WTC11 (cell line): Measurements from ENCODE around the gene TMIE. TPM values are rescaled to one million over a fixed set of nuclear protein-coding genes. Genes with fewer than 3 reads are reported as not detected.
A peak's percentile ranks its signal among the peaks of the same experiment; 100 is the strongest.

Source experiments
- ATAC-seq: fragments of 200-7000 bp; cut with Tn5 transposase; 2 replicates; pipeline ENCODE4 v1.10.0; 2021; ENCODE audit warnings: mild to moderate bottlenecking, moderate library complexity
- CTCF ChIA-PET: fragments of 300-600 bp; sonication (Branson Sonifier 250); formaldehyde crosslinking; loops from one replicate; lab custom pipeline; 2021; ENCODE audit warnings: antibody characterized with exemption; lab: Charles Lee
- POLR2A ChIA-PET: fragments of 350-600 bp; sonication (Branson Sonifier 250); formaldehyde crosslinking; loops from one replicate; lab custom pipeline; 2021; ENCODE audit warnings: antibody characterized with exemption; lab: Charles Lee
- DNase-seq: peaks from one replicate; pipeline ENCODE4 v3.0.0; 2021; ENCODE audit warnings: low spot score
- H3K27ac Mint-ChIP-seq: 2 replicates; pipeline ENCODE4 v1.8.0; 2021; ENCODE audit warnings: mixed read lengths
- H3K27me3 Mint-ChIP-seq: 2 replicates; pipeline ENCODE4 v1.8.0; 2021; ENCODE audit warnings: low read depth, mild to moderate bottlenecking, moderate library complexity, mixed read lengths
- H3K36me3 Mint-ChIP-seq: 2 replicates; pipeline ENCODE4 v1.8.0; 2021; ENCODE audit warnings: mixed read lengths
- H3K4me1 Mint-ChIP-seq: 2 replicates; pipeline ENCODE4 v1.8.0; 2022; ENCODE audit warnings: mixed read lengths
- H3K4me3 Mint-ChIP-seq: 2 replicates; pipeline ENCODE4 v1.8.0; 2021; ENCODE audit warnings: mild to moderate bottlenecking, moderate library complexity, mixed read lengths
- H3K9me3 Mint-ChIP-seq: 2 replicates; pipeline ENCODE4 v1.8.0; 2021; ENCODE audit warnings: mixed read lengths
- ATF1 ChIP-seq: sonication (generic); formaldehyde crosslinking; IDR thresholded peaks from 2 replicates; pipeline ENCODE4 v1.8.1; 2023; ENCODE audit warnings: mild to moderate bottlenecking, moderate library complexity, missing genetic modification reagents
- EMX1 ChIP-seq: fragments of 250-450 bp; sonication (Bioruptor Pico); IDR thresholded peaks from 2 replicates; pipeline ENCODE4 v1.8.0; 2021; ENCODE audit warnings: mild to moderate bottlenecking
- FOXK1 ChIP-seq: sonication (generic); formaldehyde crosslinking; IDR thresholded peaks from 2 replicates; pipeline ENCODE4 v1.8.0; 2022; ENCODE audit warnings: mild to moderate bottlenecking, moderate library complexity, missing genetic modification reagents
- IRF2 ChIP-seq: sonication (generic); formaldehyde crosslinking; IDR thresholded peaks from 2 replicates; pipeline ENCODE4 v1.8.0; 2022; ENCODE audit warnings: low read depth, missing genetic modification reagents, borderline replicate concordance
- KAT7 ChIP-seq: sonication (generic); formaldehyde crosslinking; IDR thresholded peaks from 2 replicates; pipeline ENCODE4 v1.8.1; 2023; ENCODE audit warnings: missing genetic modification reagents, mild to moderate bottlenecking, borderline replicate concordance
- MYBL2 ChIP-seq: sonication (generic); formaldehyde crosslinking; IDR thresholded peaks from 2 replicates; pipeline ENCODE4 v1.8.1; 2023; ENCODE audit warnings: mild to moderate bottlenecking, moderate library complexity, missing genetic modification reagents
- NR3C1 ChIP-seq: sonication (generic); formaldehyde crosslinking; conservative IDR thresholded peaks from 2 replicates; pipeline ENCODE4 v1.8.1; 2023; ENCODE audit warnings: low read depth, mild to moderate bottlenecking, missing genetic modification reagents
- SP1 ChIP-seq: sonication (generic); formaldehyde crosslinking; conservative IDR thresholded peaks from 2 replicates; pipeline ENCODE4 v1.8.1; 2022; ENCODE audit warnings: missing genetic modification reagents
- TCF7 ChIP-seq: sonication (generic); formaldehyde crosslinking; IDR thresholded peaks from 2 replicates; pipeline ENCODE4 v1.8.0; 2022; ENCODE audit warnings: mild to moderate bottlenecking, low read depth, missing genetic modification reagents, moderate library complexity
- TEAD1 ChIP-seq: sonication (generic); formaldehyde crosslinking; IDR thresholded peaks from 2 replicates; pipeline ENCODE4 v1.8.0; 2022; ENCODE audit warnings: mild to moderate bottlenecking, missing genetic modification reagents
- TEAD4 ChIP-seq: sonication (generic); formaldehyde crosslinking; IDR thresholded peaks from 2 replicates; pipeline ENCODE4 v1.8.0; 2022; ENCODE audit warnings: mild to moderate bottlenecking, missing genetic modification reagents
- ZNF317 ChIP-seq: sonication (generic); formaldehyde crosslinking; IDR thresholded peaks from 2 replicates; pipeline ENCODE4 v1.8.1; 2023; ENCODE audit warnings: low read depth, mild to moderate bottlenecking, moderate library complexity, missing genetic modification reagents, borderline replicate concordance
- ZNF396 ChIP-seq: fragments of 250-450 bp; sonication (Bioruptor Pico); IDR thresholded peaks from 2 replicates; pipeline ENCODE4 v1.8.0; 2021; ENCODE audit warnings: mild to moderate bottlenecking, moderate library complexity, borderline replicate concordance
- ZNF423 ChIP-seq: fragments of 250-450 bp; sonication (Bioruptor Pico); IDR thresholded peaks from 2 replicates; pipeline ENCODE4 v2.1.2; 2022; ENCODE audit warnings: mild to moderate bottlenecking, moderate library complexity
- total RNA-seq: library from RNA; stranded (reverse); gene quantifications from 3 replicates; pipeline ENCODE4 v1.2.3, GENCODE V29; 2021
- TF ChIP-seq, protein P1 (sequence below): sonication (generic); formaldehyde crosslinking; IDR thresholded peaks from 2 replicates; pipeline ENCODE4 v1.8.0; 2022; ENCODE audit warnings: mild to moderate bottlenecking, missing genetic modification reagents
- TF ChIP-seq, protein P2 (sequence below): sonication (generic); formaldehyde crosslinking; IDR thresholded peaks from 2 replicates; pipeline ENCODE4 v1.8.0; 2022; ENCODE audit warnings: mild to moderate bottlenecking, missing genetic modification reagents
- TF ChIP-seq, protein P3 (sequence below): sonication (generic); formaldehyde crosslinking; IDR thresholded peaks from 2 replicates; pipeline ENCODE4 v1.8.1; 2023; ENCODE audit warnings: mild to moderate bottlenecking, missing genetic modification reagents

The TMIE gene
- total RNA-seq, 1 experiment from 2014 or later, result 0.57 TPM

DNA sequence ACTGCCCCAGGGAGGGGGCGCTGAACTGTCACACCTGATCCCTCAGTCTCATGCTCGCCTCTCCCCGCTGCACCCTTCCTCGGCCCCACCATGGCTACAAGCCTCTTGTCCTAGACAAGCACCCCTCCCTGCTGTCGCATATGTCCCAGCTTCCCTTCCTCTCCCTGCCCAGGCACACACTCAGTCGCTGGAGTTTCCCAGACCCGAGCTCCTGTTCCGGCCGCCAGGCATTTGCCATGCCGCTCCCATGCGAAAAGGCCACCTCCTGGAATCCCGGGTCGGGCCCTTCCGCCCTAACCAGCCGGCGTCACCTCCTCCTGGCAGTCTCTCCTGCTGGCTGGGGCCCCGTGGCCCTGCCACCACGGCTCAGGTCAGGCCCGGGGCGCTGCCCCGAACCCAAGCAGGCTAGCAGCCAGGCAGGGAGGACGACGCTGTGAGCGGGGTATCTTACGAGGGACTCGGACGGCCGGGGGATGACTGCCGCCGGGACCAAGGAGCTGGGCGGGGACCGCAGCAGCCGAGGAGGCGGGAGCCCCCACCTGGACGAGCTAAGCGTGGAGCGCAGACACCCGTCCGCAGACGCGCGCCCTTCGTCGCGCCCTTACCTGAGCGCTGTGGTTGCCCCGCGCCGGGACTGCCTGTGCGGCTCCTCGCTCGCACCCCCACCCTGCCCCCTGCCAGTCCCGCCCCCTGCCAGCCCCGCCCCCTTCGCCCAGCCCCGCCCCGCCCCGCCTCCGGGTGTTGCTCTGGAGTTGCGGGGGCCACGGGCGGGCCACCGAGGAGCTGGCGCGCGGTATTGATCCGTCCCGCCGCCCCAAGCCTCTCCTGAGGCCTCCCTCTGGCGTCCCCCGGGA, 7.9 kb upstream of the TMIE start, which contains the start of gene ALS2CL (continued):
- no peak for TF ChIP-seq ATF1 (CRISPR knock-in tag)
- TF ChIP-seq FOXK1, result no peak
- no peak for TF ChIP-seq ZNF423
- peak; percentile 50; the same call in 1 of the 2 replicates for TF ChIP-seq SP1 (CRISPR knock-in tag)
- TF ChIP-seq TEAD4 (CRISPR knock-in tag), result no peak
- TF ChIP-seq TCF7 (CRISPR knock-in tag), result no peak
- TF ChIP-seq, protein P1, sequence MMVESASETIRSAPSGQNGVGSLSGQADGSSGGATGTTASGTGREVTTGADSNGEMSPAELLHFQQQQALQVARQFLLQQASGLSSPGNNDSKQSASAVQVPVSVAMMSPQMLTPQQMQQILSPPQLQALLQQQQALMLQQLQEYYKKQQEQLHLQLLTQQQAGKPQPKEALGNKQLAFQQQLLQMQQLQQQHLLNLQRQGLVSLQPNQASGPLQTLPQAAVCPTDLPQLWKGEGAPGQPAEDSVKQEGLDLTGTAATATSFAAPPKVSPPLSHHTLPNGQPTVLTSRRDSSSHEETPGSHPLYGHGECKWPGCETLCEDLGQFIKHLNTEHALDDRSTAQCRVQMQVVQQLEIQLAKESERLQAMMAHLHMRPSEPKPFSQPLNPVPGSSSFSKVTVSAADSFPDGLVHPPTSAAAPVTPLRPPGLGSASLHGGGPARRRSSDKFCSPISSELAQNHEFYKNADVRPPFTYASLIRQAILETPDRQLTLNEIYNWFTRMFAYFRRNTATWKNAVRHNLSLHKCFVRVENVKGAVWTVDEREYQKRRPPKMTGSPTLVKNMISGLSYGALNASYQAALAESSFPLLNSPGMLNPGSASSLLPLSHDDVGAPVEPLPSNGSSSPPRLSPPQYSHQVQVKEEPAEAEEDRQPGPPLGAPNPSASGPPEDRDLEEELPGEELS, result 0 out of 2 replicates have a peak, but pooled peaks have one; percentile 49

DNA sequence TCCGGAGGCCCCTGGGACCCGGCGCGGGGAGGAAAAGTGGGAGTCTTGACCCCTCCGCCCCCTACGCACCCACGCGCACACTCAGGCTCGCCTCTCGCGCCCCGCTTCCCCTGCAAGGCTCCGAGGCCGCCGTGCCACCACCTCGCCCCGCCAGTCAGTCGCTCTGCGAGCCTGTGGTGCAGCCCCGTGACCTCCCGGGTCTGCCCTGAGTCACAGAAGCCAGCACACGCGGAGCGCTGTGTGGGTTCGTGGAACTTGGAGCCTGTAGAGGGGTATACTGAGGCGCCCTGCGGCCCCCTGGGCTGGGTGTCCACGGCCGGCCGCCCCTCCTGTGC, 7.3 kb upstream of the TMIE start:
- Mint-ChIP-seq H3K27ac (no peak overlapping the region), H3K4me3 (peak overlapping the region; percentile 20; the same call in 1 of the 2 replicates), H3K27me3 (peaks cover 25% of the 10 kb centered on the region), H3K9me3 (no peaks in the 10 kb centered on the region), H3K4me1 (peaks cover 22% of the 10 kb centered on the region), H3K36me3 (no peaks in the 10 kb centered on the region)
- TF ChIP-seq ZNF317 (CRISPR knock-in tag) (no peak), ZNF423 (0 out of 2 replicates have a peak, but pooled peaks have one; percentile 6)
- POLR2A ChIA-PET, result interaction anchor here (0.5 kb wide), 1 partner anchor 408 kb away, joined by 3 read pairs; no protein-coding TSS in a partner anchor
- CTCF ChIA-PET, result interaction anchor here (0.5 to 4.1 kb wide), 20 partner anchors 9 to 316 kb away, joined by 3 to 20 read pairs (median 4); partner anchors contain the start of gene PRSS50
- DNase-seq (no peak), ATAC-seq (peak; percentile 2; the same call in 1 of the 2 replicates)

DNA sequence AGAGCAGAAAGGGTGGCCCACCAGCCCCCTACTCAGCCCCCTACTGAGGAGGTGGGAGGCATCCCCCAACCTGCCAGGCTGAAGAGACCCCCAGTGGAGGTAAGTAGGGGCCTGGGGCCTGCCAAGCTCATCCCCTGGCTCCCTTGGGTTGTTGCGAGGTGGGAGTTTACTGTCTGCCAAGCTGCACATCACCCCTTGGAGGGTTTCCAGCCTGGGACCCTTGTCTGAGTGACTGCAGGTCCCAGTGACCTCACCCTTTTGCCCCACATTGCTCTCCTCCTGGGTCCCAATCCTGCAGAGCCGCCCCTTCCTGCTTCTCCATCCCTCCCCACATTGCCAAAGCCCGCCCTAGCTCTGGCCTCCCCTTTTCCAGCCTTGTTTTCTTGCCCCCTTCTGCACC, 6.7 kb upstream of the TMIE start:
- H3K36me3 Mint-ChIP-seq, result no peaks in the 10 kb centered on the region
- ATAC-seq, result no peak

More for the DNA sequence above, 6.7 kb upstream of the TMIE start:
- ChIA-PET CTCF (interaction anchor here (0.6 to 4.1 kb wide), 17 partner anchors 12 to 316 kb away, joined by 3 to 20 read pairs (median 4); no protein-coding TSS in a partner anchor), POLR2A (interaction anchor here (1.0 kb wide), 1 partner anchor 108 kb away, joined by 3 read pairs; no protein-coding TSS in a partner anchor)
- no peak for TF ChIP-seq ZNF396 (CRISPR knock-in tag)
- TF ChIP-seq KAT7 (CRISPR knock-in tag), result no peak
- TF ChIP-seq EMX1 (CRISPR knock-in tag), result no peak
- TF ChIP-seq, protein P2, sequence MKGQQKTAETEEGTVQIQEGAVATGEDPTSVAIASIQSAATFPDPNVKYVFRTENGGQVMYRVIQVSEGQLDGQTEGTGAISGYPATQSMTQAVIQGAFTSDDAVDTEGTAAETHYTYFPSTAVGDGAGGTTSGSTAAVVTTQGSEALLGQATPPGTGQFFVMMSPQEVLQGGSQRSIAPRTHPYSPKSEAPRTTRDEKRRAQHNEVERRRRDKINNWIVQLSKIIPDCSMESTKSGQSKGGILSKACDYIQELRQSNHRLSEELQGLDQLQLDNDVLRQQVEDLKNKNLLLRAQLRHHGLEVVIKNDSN (CRISPR knock-in tag), result no peak
- TF ChIP-seq ATF1 (CRISPR knock-in tag), result no peak
- TF ChIP-seq MYBL2 (CRISPR knock-in tag), result no peak
- TF ChIP-seq, protein P3, sequence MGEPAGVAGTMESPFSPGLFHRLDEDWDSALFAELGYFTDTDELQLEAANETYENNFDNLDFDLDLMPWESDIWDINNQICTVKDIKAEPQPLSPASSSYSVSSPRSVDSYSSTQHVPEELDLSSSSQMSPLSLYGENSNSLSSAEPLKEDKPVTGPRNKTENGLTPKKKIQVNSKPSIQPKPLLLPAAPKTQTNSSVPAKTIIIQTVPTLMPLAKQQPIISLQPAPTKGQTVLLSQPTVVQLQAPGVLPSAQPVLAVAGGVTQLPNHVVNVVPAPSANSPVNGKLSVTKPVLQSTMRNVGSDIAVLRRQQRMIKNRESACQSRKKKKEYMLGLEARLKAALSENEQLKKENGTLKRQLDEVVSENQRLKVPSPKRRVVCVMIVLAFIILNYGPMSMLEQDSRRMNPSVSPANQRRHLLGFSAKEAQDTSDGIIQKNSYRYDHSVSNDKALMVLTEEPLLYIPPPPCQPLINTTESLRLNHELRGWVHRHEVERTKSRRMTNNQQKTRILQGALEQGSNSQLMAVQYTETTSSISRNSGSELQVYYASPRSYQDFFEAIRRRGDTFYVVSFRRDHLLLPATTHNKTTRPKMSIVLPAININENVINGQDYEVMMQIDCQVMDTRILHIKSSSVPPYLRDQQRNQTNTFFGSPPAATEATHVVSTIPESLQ (CRISPR knock-in tag), result no peak
- no peak for TF ChIP-seq NR3C1 (CRISPR knock-in tag)
- no peak for TF ChIP-seq TEAD4 (CRISPR knock-in tag)
- TF ChIP-seq IRF2 (CRISPR knock-in tag), result no peak
- TF ChIP-seq, protein P1, result no peak
- TF ChIP-seq TEAD1 (CRISPR knock-in tag), result no peak
- H3K4me1 Mint-ChIP-seq, result peaks cover 22% of the 10 kb centered on the region
- H3K4me3 Mint-ChIP-seq, result no peak overlapping the region
- peaks cover 25% of the 10 kb centered on the region for H3K27me3 Mint-ChIP-seq
- H3K27ac Mint-ChIP-seq, result no peak overlapping the region
- H3K9me3 Mint-ChIP-seq, result no peaks in the 10 kb centered on the region
- DNase-seq, result no peak
